Gastroesophageal sphincter (tissue), 3 donors: ENCODE results near the gene NUDT2.

Source experiments
- CTCF ChIP-seq, 4 experiments: fragments of 200-600 bp in 2 of 4; fragments of 450-650 bp in 2 of 4; sonication (generic) in 1 of 4; IDR thresholded peaks; one replicate each; pipeline ENCODE4 v1.5.1; 2017 to 2019; ENCODE audit warnings: antibody characterized with exemption in 4 of 4, mild to moderate bottlenecking in 2 of 4, moderate library complexity in 2 of 4
- EP300 ChIP-seq: sonication (generic); formaldehyde crosslinking; IDR thresholded peaks from one replicate; pipeline ENCODE4 v1.6.1; 2017; ENCODE audit warnings: antibody characterized with exemption, mild to moderate bottlenecking
- POLR2A ChIP-seq, 2 donors: fragments of 450-650 bp; IDR thresholded peaks; one replicate each; pipeline ENCODE4 v1.6.1; 2017; ENCODE audit warnings: antibody characterized with exemption in 2 of 2, mild to moderate bottlenecking in 2 of 2, moderate library complexity in 1 of 2
- POLR2AphosphoS5 ChIP-seq: sonication (generic); formaldehyde crosslinking; IDR thresholded peaks from one replicate; pipeline ENCODE4 v1.6.1; 2017; ENCODE audit warnings: antibody characterized with exemption

- TF ChIP-seq CTCF (IDR thresholded peaks at IDR 0.05) (no peak), POLR2A (IDR thresholded peaks at IDR 0.05) (no peak), POLR2AphosphoS5 (no peak), EP300 (no peak)
These were observed 6.0 kb downstream of the NUDT2 start for GRCh38 chr9:34335376-34335775.
